Measurements from ENCODE around the gene LRRC43.

DNA sequence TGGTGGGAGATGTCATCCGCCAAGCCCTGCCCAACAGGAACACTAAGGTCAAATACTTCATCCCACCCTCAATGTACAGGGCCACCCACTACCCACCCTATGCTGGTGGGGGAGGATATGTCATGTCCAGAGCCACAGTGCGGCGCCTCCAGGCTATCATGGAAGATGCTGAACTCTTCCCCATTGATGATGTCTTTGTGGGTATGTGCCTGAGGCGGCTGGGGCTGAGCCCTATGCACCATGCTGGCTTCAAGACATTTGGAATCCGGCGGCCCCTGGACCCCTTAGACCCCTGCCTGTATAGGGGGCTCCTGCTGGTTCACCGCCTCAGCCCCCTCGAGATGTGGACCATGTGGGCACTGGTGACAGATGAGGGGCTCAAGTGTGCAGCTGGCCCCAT, 24.1 kb downstream of the LRRC43 start:
- TF ChIP-seq CTCF (IDR thresholded peaks at IDR 0.05; ENCODE audit: low read depth, low read length), result no peak
- TF ChIP-seq, protein P1, sequence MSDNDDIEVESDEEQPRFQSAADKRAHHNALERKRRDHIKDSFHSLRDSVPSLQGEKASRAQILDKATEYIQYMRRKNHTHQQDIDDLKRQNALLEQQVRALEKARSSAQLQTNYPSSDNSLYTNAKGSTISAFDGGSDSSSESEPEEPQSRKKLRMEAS (IDR thresholded peaks at IDR 0.05; ENCODE audit: low read depth, low read length), result no peak
